T-helper 2 cell treated with Interferon-gamma antibody and Interleukin-4, amounts not matched to agents 5 μg/mL and 100 μg/mL, for 36 hours (primary cell): ENCODE data around the gene PTBP2.

Experiments used
- DNase-seq: peaks from one replicate; pipeline ENCODE4 v3.0.0; 2021; ENCODE audit warnings: low spot score
- H3K27ac Mint-ChIP-seq: one replicate; pipeline ENCODE4 v1.8.0; 2021; ENCODE audit warnings: mild to moderate bottlenecking, mixed read lengths
- H3K27me3 Mint-ChIP-seq: one replicate; pipeline ENCODE4 v1.8.0; 2021; ENCODE audit warnings: low read depth, mixed read lengths
- H3K36me3 Mint-ChIP-seq: one replicate; pipeline ENCODE4 v1.8.0; 2021; ENCODE audit warnings: low read depth, mixed read lengths
- H3K4me1 Mint-ChIP-seq: one replicate; pipeline ENCODE4 v1.8.0; 2021; ENCODE audit warnings: low read depth, mixed read lengths
- H3K4me3 Mint-ChIP-seq: one replicate; pipeline ENCODE4 v1.8.0; 2022; ENCODE audit warnings: mild to moderate bottlenecking, moderate library complexity, mixed read lengths
- H3K9me3 Mint-ChIP-seq: one replicate; pipeline ENCODE4 v1.8.0; 2021; ENCODE audit warnings: mixed read lengths

The PTBP2 gene

DNA sequence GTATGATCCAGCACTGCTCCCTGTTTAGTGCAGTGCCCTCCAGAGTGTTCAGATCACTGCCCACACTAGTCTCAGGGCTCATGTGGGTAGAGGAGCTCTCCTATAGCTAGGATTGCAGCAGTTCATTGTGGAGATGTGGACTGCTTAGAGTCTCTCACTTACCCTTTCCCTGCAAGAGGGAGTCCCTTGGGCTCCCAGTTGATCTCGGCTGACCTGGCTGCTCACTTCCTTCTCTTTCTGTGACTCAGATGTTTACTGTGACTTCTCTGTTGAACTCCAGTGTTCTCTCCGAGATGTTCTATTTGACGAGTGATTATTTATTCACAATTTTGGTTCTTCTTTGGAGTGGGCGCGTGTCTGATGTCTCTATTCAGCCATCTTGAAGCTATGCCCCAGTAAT lies 141.9 kb downstream of the PTBP2 start:
- H3K9me3 Mint-ChIP-seq = no peaks in the 10 kb centered on the region
- DNase-seq = no peak
- no peak overlapping the region for H3K27ac Mint-ChIP-seq
- H3K36me3 Mint-ChIP-seq = no peaks in the 10 kb centered on the region
- H3K4me1 Mint-ChIP-seq = no peaks in the 10 kb centered on the region
- no peaks in the 10 kb centered on the region for H3K27me3 Mint-ChIP-seq
- H3K4me3 Mint-ChIP-seq = no peak overlapping the region
